Panc1 (cell line): ENCODE results near the gene RPS15. TPM values are rescaled to one million over a fixed set of nuclear protein-coding genes. Genes with fewer than 3 reads are reported as not detected.
"Not testable (repeated sequence)": the region's sequence is repeated elsewhere in the genome, so short reads cannot be mapped to it uniquely, and the experiment has no call there.

Experiments
- ATAC-seq: fragments of 200-7000 bp; cut with Tn5 transposase; 2 replicates; pipeline ENCODE4 v1.9.1; 2020; ENCODE audit warnings: mild to moderate bottlenecking, moderate library complexity
- BruUV-seq: library from RNA; stranded (reverse); fragments of 400-500 nt; replicated peaks from 2 replicates; lab custom pipeline; 2021; lab: Mats Ljungman, UMichigan
- CTCF ChIA-PET: fragments of 300-600 bp; sonication (Branson Sonifier 250); formaldehyde crosslinking; loops from one replicate; lab custom pipeline; 2022; ENCODE audit warnings: antibody characterized with exemption; lab: Charles Lee
- POLR2A ChIA-PET: fragments of 300-600 bp; sonication (Branson Sonifier 250); formaldehyde crosslinking; loops from one replicate; lab custom pipeline; 2022; ENCODE audit warnings: antibody characterized with exemption; lab: Charles Lee
- DNase-seq: peaks from one replicate; pipeline ENCODE4 v3.0.0-alpha.2; 2010; ENCODE audit warnings: low read depth, low spot score
- H3K27ac ChIP-seq: 2 replicates; pipeline ENCODE4 v1.5.1; 2011; ENCODE audit warnings: mild to moderate bottlenecking, low read length, inconsistent platforms
- H3K27me3 ChIP-seq: fragments of 200-500 bp; sonication (Bioruptor generic); 2 replicates; pipeline ENCODE4 v1.6.0; 2014; ENCODE audit warnings: low read length, inconsistent platforms; ENCODE audit not compliant: control insufficient read depth, insufficient read depth
- H3K36me3 ChIP-seq: fragments of 200-500 bp; sonication (Bioruptor generic); 2 replicates; pipeline ENCODE4 v1.5.1; 2014; ENCODE audit warnings: inconsistent platforms, mild to moderate bottlenecking, low read length, moderate library complexity; ENCODE audit not compliant: control insufficient read depth, insufficient read depth
- H3K4me1 ChIP-seq: 2 replicates; pipeline ENCODE4 v1.5.1; 2011; ENCODE audit warnings: inconsistent platforms, mild to moderate bottlenecking, low read length, moderate library complexity; ENCODE audit not compliant: control insufficient read depth, insufficient read depth
- H3K4me3 ChIP-seq, 2 experiments: 2 replicates each; pipeline ENCODE4 v1.5.1; 2011 to 2012; ENCODE audit warnings: low read depth in 2 of 2, low read length in 2 of 2, mild to moderate bottlenecking in 2 of 2, inconsistent platforms in 1 of 2, moderate library complexity in 1 of 2
- H3K9me3 ChIP-seq: fragments of 200-500 bp; sonication (Bioruptor generic); 2 replicates; pipeline ENCODE4 v1.5.1; 2014; ENCODE audit warnings: low read depth, mild to moderate bottlenecking, inconsistent platforms, low read length, moderate library complexity; ENCODE audit not compliant: control insufficient read depth, insufficient read depth
- POLR2AphosphoS5 ChIP-seq: IDR thresholded peaks from 2 replicates; pipeline ENCODE4 v1.6.1; 2012; ENCODE audit warnings: mild to moderate bottlenecking, low read depth, low read length, moderate library complexity
- REST ChIP-seq, 2 experiments: IDR thresholded peaks; 2 replicates each; pipeline ENCODE4 v1.6.1; 2011 to 2012; ENCODE audit warnings: low read depth in 2 of 2, control low read depth in 1 of 2, low read length in 1 of 2, mild to moderate bottlenecking in 1 of 2, moderate library complexity in 1 of 2; ENCODE audit not compliant: insufficient read depth in 1 of 2
- SIN3A ChIP-seq: IDR thresholded peaks from 2 replicates; pipeline ENCODE4 v1.6.1; 2012; ENCODE audit warnings: low read depth, mild to moderate bottlenecking, low read length, moderate library complexity, borderline replicate concordance; ENCODE audit not compliant: insufficient read depth
- TCF7L2 ChIP-seq: IDR thresholded peaks from 2 replicates; pipeline ENCODE4 v1.6.1; 2011; ENCODE audit warnings: mild to moderate bottlenecking, low read depth, low read length, inconsistent platforms
- in situ Hi-C: cut with HindIII; loops from 2 replicates; pipeline ENCODE4 v1.10.0; 2016; ENCODE audit warnings: low sequenced_read_pairs, low pct_unique_long_range_greater_than_20kb
- intact Hi-C: fragments of 100-400 bp; cut with micrococcal nuclease; formaldehyde crosslinking; loops from one replicate; pipeline ENCODE4 v1.10.0; 2022; ENCODE audit not compliant: unreplicated experiment
- total RNA-seq: library from RNA; stranded (reverse); gene quantifications from one replicate; pipeline ENCODE4 v1.2.1, GENCODE V29; 2021; ENCODE audit not compliant: unreplicated experiment
- TF ChIP-seq, protein P1 (sequence below): fragments of 450-650 bp; IDR thresholded peaks from 2 replicates; pipeline ENCODE4 v1.5.1; 2017; ENCODE audit warnings: mild to moderate bottlenecking

The RPS15 gene
- total RNA-seq, 1 experiment from 2014 or later, result 1,067 TPM

- ATAC-seq (no peak), DNase-seq (no peak)
- Histone ChIP-seq H3K36me3 (peaks cover 6% of the 10 kb centered on the region), H3K4me1 (peaks cover 27% of the 10 kb centered on the region), H3K9me3 (no peaks in the 10 kb centered on the region), H3K27ac (peak overlapping the region; percentile 64; the same call in 1 of the 2 replicates), H3K4me3 (peak overlapping the region; percentile 9 to 73; a peak in 3 of 4 replicates), H3K27me3 (no peaks in the 10 kb centered on the region)
- ChIA-PET CTCF (no interaction called here), POLR2A (interaction anchor here (0.6 kb wide), 1 partner anchor 605 kb away, joined by 3 read pairs; no protein-coding TSS in a partner anchor)
- intact Hi-C loops (no loop called here), in situ Hi-C loops (no loop called here)
- no TSS peak for BruUV-seq
- TF ChIP-seq POLR2AphosphoS5 (no peak), TCF7L2 (no peak), REST (IDR thresholded peaks at IDR 0.05; ENCODE audit: insufficient read depth in 1 of 2, low read depth in 2 of 2, low read length in 1 of 2) (no peak), SIN3A (no peak)
- TF ChIP-seq, protein P1, sequence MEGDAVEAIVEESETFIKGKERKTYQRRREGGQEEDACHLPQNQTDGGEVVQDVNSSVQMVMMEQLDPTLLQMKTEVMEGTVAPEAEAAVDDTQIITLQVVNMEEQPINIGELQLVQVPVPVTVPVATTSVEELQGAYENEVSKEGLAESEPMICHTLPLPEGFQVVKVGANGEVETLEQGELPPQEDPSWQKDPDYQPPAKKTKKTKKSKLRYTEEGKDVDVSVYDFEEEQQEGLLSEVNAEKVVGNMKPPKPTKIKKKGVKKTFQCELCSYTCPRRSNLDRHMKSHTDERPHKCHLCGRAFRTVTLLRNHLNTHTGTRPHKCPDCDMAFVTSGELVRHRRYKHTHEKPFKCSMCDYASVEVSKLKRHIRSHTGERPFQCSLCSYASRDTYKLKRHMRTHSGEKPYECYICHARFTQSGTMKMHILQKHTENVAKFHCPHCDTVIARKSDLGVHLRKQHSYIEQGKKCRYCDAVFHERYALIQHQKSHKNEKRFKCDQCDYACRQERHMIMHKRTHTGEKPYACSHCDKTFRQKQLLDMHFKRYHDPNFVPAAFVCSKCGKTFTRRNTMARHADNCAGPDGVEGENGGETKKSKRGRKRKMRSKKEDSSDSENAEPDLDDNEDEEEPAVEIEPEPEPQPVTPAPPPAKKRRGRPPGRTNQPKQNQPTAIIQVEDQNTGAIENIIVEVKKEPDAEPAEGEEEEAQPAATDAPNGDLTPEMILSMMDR, result no peak
Measured at GRCh38 chr19:1437609-1438008, 587 bp upstream of the RPS15 start.

- peak overlapping the region; percentile 73 to 86 for H3K4me3 ChIP-seq
- no peaks in the 10 kb centered on the region for H3K27me3 ChIP-seq
- intact Hi-C loops (no loop called here), in situ Hi-C loops (no loop called here)
- H3K4me1 ChIP-seq, result peaks cover 37% of the 10 kb centered on the region
- no peaks in the 10 kb centered on the region for H3K9me3 ChIP-seq
- no TSS peak for BruUV-seq
- H3K27ac ChIP-seq, result peak overlapping the region; percentile 87
- TF ChIP-seq, protein P1, result no peak
- TF ChIP-seq POLR2AphosphoS5 (no peak), SIN3A (no peak), REST (IDR thresholded peaks at IDR 0.05; ENCODE audit: insufficient read depth in 1 of 2, low read depth in 2 of 2, low read length in 1 of 2) (no peak), TCF7L2 (no peak)
- CTCF ChIA-PET, result no interaction called here
- H3K36me3 ChIP-seq, result peaks cover 6% of the 10 kb centered on the region
- ATAC-seq (no peak), DNase-seq (no peak)
- POLR2A ChIA-PET, result no interaction called here
Measured at GRCh38 chr19:1438933-1439354, 748 bp downstream of the RPS15 start.

GRCh38 chr19:1439525-1440417, 1.6 kb downstream of the RPS15 start:
- H3K27ac ChIP-seq, result peak overlapping the region; percentile 89
- POLR2A ChIA-PET, ATAC-seq, H3K9me3 ChIP-seq, H3K36me3 ChIP-seq, in situ Hi-C loops, DNase-seq, BruUV-seq, intact Hi-C loops, H3K27me3 ChIP-seq, CTCF ChIA-PET: not testable (repeated sequence)
- H3K4me1 ChIP-seq, result peaks cover 44% of the 10 kb centered on the region
- H3K4me3 ChIP-seq, result peak overlapping the region; percentile 73 to 86
